Liver (tissue), 9 donors: ENCODE data around the gene ZCCHC12. TPM values are rescaled to one million over a fixed set of nuclear protein-coding genes. Genes with fewer than 3 reads are reported as not detected.
A peak's percentile ranks its signal among the peaks of the same experiment; 100 is the strongest.

Experiments
- DNase-seq: peaks from one replicate; pipeline ENCODE4 v3.0.0-alpha.2; 2017; ENCODE audit warnings: low spot score
- H3K27ac ChIP-seq, 2 donors: one replicate each; pipeline ENCODE4 v1.7.0; 2013; ENCODE audit warnings: inconsistent platforms in 2 of 2, low read length in 2 of 2, control low read depth in 1 of 2, low read depth in 1 of 2, mild to moderate bottlenecking in 1 of 2
- H3K27me3 ChIP-seq, 4 donors: one replicate each; pipeline versions ENCODE4 v1.6.1 to v1.7.0; 2013; ENCODE audit warnings: low read length in 3 of 4, inconsistent platforms in 1 of 4, mild to moderate bottlenecking in 1 of 4, moderate library complexity in 1 of 4; ENCODE audit not compliant: control insufficient read depth in 4 of 4, insufficient read depth in 4 of 4
- H3K36me3 ChIP-seq, 4 donors: one replicate each; pipeline versions ENCODE4 v1.6.1 to v1.7.0; 2013; ENCODE audit warnings: low read length in 3 of 4, mild to moderate bottlenecking in 3 of 4, low read depth in 1 of 4, moderate library complexity in 1 of 4; ENCODE audit not compliant: control insufficient read depth in 4 of 4, insufficient read depth in 3 of 4
- H3K4me1 ChIP-seq, 4 donors: one replicate each; pipeline versions ENCODE4 v1.6.1 to v1.7.0; 2013; ENCODE audit warnings: low read length in 3 of 4, mild to moderate bottlenecking in 3 of 4, moderate library complexity in 1 of 4; ENCODE audit not compliant: control insufficient read depth in 4 of 4, insufficient read depth in 4 of 4
- H3K4me3 ChIP-seq, 3 donors: one replicate each; pipeline versions ENCODE4 v1.6.1 to v1.7.0; 2013; ENCODE audit warnings: low read length in 3 of 3, control low read depth in 1 of 3, low read depth in 1 of 3, mild to moderate bottlenecking in 1 of 3
- H3K9ac ChIP-seq, 2 donors: one replicate each; pipeline ENCODE4 v1.7.0; 2013; ENCODE audit warnings: low read length in 2 of 2, mild to moderate bottlenecking in 2 of 2, moderate library complexity in 2 of 2, control low read depth in 1 of 2, low read depth in 1 of 2
- H3K9me3 ChIP-seq, 4 donors: one replicate each; pipeline versions ENCODE4 v1.6.1 to v1.7.0; 2013; ENCODE audit warnings: low read length in 3 of 4; ENCODE audit not compliant: control insufficient read depth in 4 of 4
- ATF3 ChIP-seq: IDR thresholded peaks from 2 replicates; pipeline ENCODE4 v1.6.1; 2016; ENCODE audit warnings: antibody characterized with exemption
- CTCF ChIP-seq: fragments of 150-350 bp; IDR thresholded peaks from 2 replicates; pipeline ENCODE4 v1.5.1; 2017; ENCODE audit warnings: improper control_type of control experiment, low read depth, low read length; ENCODE audit not compliant: missing input control
- EGR1 ChIP-seq, 2 donors: IDR thresholded peaks; 2 replicates each; pipeline ENCODE4 v1.6.1; 2016 to 2018; ENCODE audit warnings: antibody characterized with exemption in 2 of 2, low read depth in 2 of 2
- FOXA1 ChIP-seq: IDR thresholded peaks from 2 replicates; pipeline ENCODE4 v1.6.1; 2016; ENCODE audit warnings: antibody characterized with exemption
- FOXA2 ChIP-seq: IDR thresholded peaks from 2 replicates; pipeline ENCODE4 v1.6.1; 2016; ENCODE audit warnings: antibody characterized with exemption
- GABPA ChIP-seq, 2 donors: IDR thresholded peaks in 1 of 2; conservative IDR thresholded peaks in 1 of 2; 2 replicates each; pipeline ENCODE4 v1.6.1; 2016; ENCODE audit warnings: antibody characterized with exemption in 2 of 2, mild to moderate bottlenecking in 1 of 2, moderate library complexity in 1 of 2
- HNF4A ChIP-seq, 2 donors: conservative IDR thresholded peaks; 2 replicates each; pipeline ENCODE4 v1.6.1; 2016; ENCODE audit warnings: antibody characterized with exemption in 2 of 2, mild to moderate bottlenecking in 2 of 2
- HNF4G ChIP-seq: IDR thresholded peaks from 2 replicates; pipeline ENCODE4 v1.6.1; 2016; ENCODE audit warnings: antibody characterized with exemption
- JUND ChIP-seq, 2 donors: IDR thresholded peaks; 2 replicates each; pipeline ENCODE4 v1.6.1; 2016; ENCODE audit warnings: antibody characterized with exemption in 2 of 2
- MAX ChIP-seq: IDR thresholded peaks from 2 replicates; pipeline ENCODE4 v1.6.1; 2016; ENCODE audit warnings: antibody characterized with exemption
- NR2F2 ChIP-seq: IDR thresholded peaks from 2 replicates; pipeline ENCODE4 v1.6.1; 2016; ENCODE audit warnings: antibody characterized with exemption
- RAD21 ChIP-seq, 2 donors: IDR thresholded peaks; 2 replicates each; pipeline ENCODE4 v1.6.1; 2016; ENCODE audit warnings: antibody characterized with exemption in 2 of 2, mild to moderate bottlenecking in 2 of 2
- REST ChIP-seq: IDR thresholded peaks from 2 replicates; pipeline ENCODE4 v1.6.1; 2016; ENCODE audit warnings: antibody characterized with exemption, mild to moderate bottlenecking
- RXRA ChIP-seq, 2 donors: IDR thresholded peaks; 2 replicates each; pipeline ENCODE4 v1.6.1; 2017 to 2018; ENCODE audit warnings: antibody characterized with exemption in 2 of 2, mild to moderate bottlenecking in 1 of 2
- SP1 ChIP-seq: IDR thresholded peaks from 2 replicates; pipeline ENCODE4 v1.6.1; 2018; ENCODE audit warnings: antibody characterized with exemption, mild to moderate bottlenecking
- TAF1 ChIP-seq: conservative IDR thresholded peaks from 2 replicates; pipeline ENCODE4 v1.6.1; 2016; ENCODE audit warnings: antibody characterized with exemption, mild to moderate bottlenecking
- YY1 ChIP-seq: IDR thresholded peaks from 2 replicates; pipeline ENCODE4 v1.6.1; 2016; ENCODE audit warnings: antibody characterized with exemption, mild to moderate bottlenecking
- WGBS: extraction: QIAGEN DNeasy Blood & Tissue Kit; methylation state at CpG from one replicate; pipeline ENCODE4 v1.1.7; 2013; 5-methylcytosine and 5-hydroxymethylcytosine counted together
- polyA plus RNA-seq, 2 donors: library from polyadenylated mRNA; stranded (reverse) in 1 of 2; unstranded in 1 of 2; fragments of 200-250 nt in 1 of 2; fragments of >200 nt in 1 of 2; fragmentation: Nextera tagmentation in 1 of 2; extraction: Ambion mirVana in 1 of 2; gene quantifications; one replicate each; pipeline versions ENCODE4 v1.2.1 to v1.2.3, GENCODE V29; 2013 to 2015
- total RNA-seq, 2 donors: library from RNA; depleted of rRNA; stranded (reverse); fragments of >200 nt; gene quantifications; one replicate each; pipeline ENCODE4 v1.2.3, GENCODE V29; 2014
- donor health status: healthy.
- donor health status: healthy.
- donor health status: healthy.
- donor health status: healthy.
- donor health status: healthy.

Gene ZCCHC12
- total and polyA plus RNA-seq, 4 donors = not detected

GRCh38 chrX:118864063-118864635, 40.5 kb downstream of the ZCCHC12 start:
- H3K9ac ChIP-seq = no peak overlapping the region
- TF ChIP-seq FOXA2 (no peak), TAF1 (no peak), MAX (no peak), SP1 (no peak), RXRA (IDR thresholded peaks at IDR 0.05) (no peak), JUND (IDR thresholded peaks at IDR 0.05) (no peak), YY1 (no peak), ATF3 (no peak), EGR1 (IDR thresholded peaks at IDR 0.05; ENCODE audit: low read depth in 2 of 2) (no peak)
- H3K27me3 ChIP-seq = no peaks in the 10 kb centered on the region
- 97% methylated on average over 3 of the region's 3 CpGs for WGBS
- no peak for DNase-seq
- H3K4me1 ChIP-seq = no peaks in the 10 kb centered on the region
- no peak overlapping the region for H3K27ac ChIP-seq
- H3K9me3 ChIP-seq = no peaks in the 10 kb centered on the region
- H3K4me3 ChIP-seq = no peak overlapping the region
- H3K36me3 ChIP-seq = no peaks in the 10 kb centered on the region

- Histone ChIP-seq H3K27ac (no peak overlapping the region), H3K9me3 (no peaks in the 10 kb centered on the region), H3K36me3 (no peaks in the 10 kb centered on the region), H3K4me3 (no peak overlapping the region), H3K27me3 (no peaks in the 10 kb centered on the region), H3K4me1 (no peaks in the 10 kb centered on the region), H3K9ac (no peak overlapping the region)
- DNase-seq = no peak
- TF ChIP-seq NR2F2 = no peak
- 83% methylated on average over 1 of the region's 1 CpG for WGBS
Observed at GRCh38 chrX:118865231-118865630, 41.6 kb downstream of the ZCCHC12 start.

- Histone ChIP-seq H3K36me3 (no peaks in the 10 kb centered on the region), H3K27ac (no peak overlapping the region), H3K9ac (no peak overlapping the region), H3K27me3 (no peaks in the 10 kb centered on the region), H3K4me1 (peaks cover 0 to 6% (median 4%) of the 10 kb centered on the region in 4 donors), H3K4me3 (no peak overlapping the region), H3K9me3 (no peaks in the 10 kb centered on the region)
- 85% methylated on average over 3 of the region's 3 CpGs for WGBS
- TF ChIP-seq YY1 (no peak), TAF1 (no peak)
- DNase-seq = no peak
Observed at GRCh38 chrX:118867251-118867650, 43.6 kb downstream of the ZCCHC12 start.

GRCh38 chrX:118872102-118872566, 48.5 kb downstream of the ZCCHC12 start:
- Histone ChIP-seq H3K9me3 (no peaks in the 10 kb centered on the region), H3K36me3 (no peaks in the 10 kb centered on the region), H3K27me3 (peaks cover 0 to 3% (median 0%) of the 10 kb centered on the region in 4 donors), H3K4me1 (peaks cover 2 to 10% (median 8%) of the 10 kb centered on the region in 4 donors), H3K27ac (peak overlapping the region; percentile 75 to 95), H3K9ac (peak overlapping the region in 1 of 2 donors; percentile 59), H3K4me3 (no peak overlapping the region)
- DNase-seq = no peak
- 19% methylated on average over 4 of the region's 4 CpGs for WGBS
- TF ChIP-seq HNF4G (no peak), MAX (no peak), FOXA1 (no peak), EGR1 (IDR thresholded peaks at IDR 0.05; ENCODE audit: low read depth in 2 of 2) (no peak), TAF1 (peak; percentile 33), CTCF (no peak), REST (no peak), YY1 (peak; percentile 61), ATF3 (no peak), HNF4A (conservative IDR thresholded peaks at IDR 0.05) (peak; percentile 69 to 73), NR2F2 (no peak), RAD21 (IDR thresholded peaks at IDR 0.05) (peak in 1 of 2 donors; percentile 32), JUND (IDR thresholded peaks at IDR 0.05) (peak; percentile 63 to 72), FOXA2 (no peak), GABPA (IDR thresholded peaks at IDR 0.05 in 1 of 2, conservative IDR thresholded peaks at IDR 0.05 in 1 of 2) (no peak)
